IPS DF 4.7 (cell line): Measurements from ENCODE around the gene TIMM8B.
"Not testable (repeated sequence)": the region's sequence is repeated elsewhere in the genome, so short reads cannot be mapped to it uniquely, and the experiment has no call there.

Experiments used
- DNase-seq: peaks from one replicate; pipeline ENCODE4 v3.0.0-alpha.2; 2013; ENCODE audit warnings: low spot score; ENCODE audit errors: extremely low read depth

TIMM8B gene

GRCh38 chr11:112082729-112083128 lies 3.8 kb downstream of the TIMM8B start:
- no peak for DNase-seq

- DNase-seq: peak; percentile 69
These were observed 12.4 kb downstream of the TIMM8B start, which contains the start of the genes NKAPD1 and PIH1D2 for GRCh38 chr11:112073941-112074811. Gene NKAPD1, plus strand, starts transcription at chr11:112074299. Its CDS starts 1,276 bp downstream, at chr11:112075575. Gene PIH1D2, minus strand, starts transcription at chr11:112074017. Its CDS starts 843 bp downstream, at chr11:112073174.

- no peak for DNase-seq
These were observed 23.6 kb downstream of the TIMM8B start for GRCh38 chr11:112062923-112063322.

- no peak for DNase-seq
These were observed 28.5 kb downstream of the TIMM8B start for GRCh38 chr11:112058103-112058502.

- DNase-seq: no peak
These were observed 29.4 kb downstream of the TIMM8B start for GRCh38 chr11:112057170-112057569.

GRCh38 chr11:112051768-112052167 lies 34.8 kb downstream of the TIMM8B start:
- DNase-seq: no peak

- DNase-seq: no peak
These were observed 35.8 kb downstream of the TIMM8B start for GRCh38 chr11:112050721-112051120.

GRCh38 chr11:112049777-112050176 lies 36.8 kb downstream of the TIMM8B start:
- DNase-seq: no peak

- not testable (repeated sequence) for DNase-seq
These were observed 38.3 kb downstream of the TIMM8B start for GRCh38 chr11:112048256-112048655.

GRCh38 chr11:112046647-112047046 lies 39.9 kb downstream of the TIMM8B start:
- not testable (repeated sequence) for DNase-seq

GRCh38 chr11:112044961-112045360 lies 41.6 kb downstream of the TIMM8B start:
- no peak for DNase-seq

- DNase-seq: no peak
These were observed 43.6 kb downstream of the TIMM8B start for GRCh38 chr11:112042961-112043304.

GRCh38 chr11:112042161-112042960 lies 44.2 kb downstream of the TIMM8B start:
- DNase-seq: no peak

- DNase-seq: no peak
These were observed 49.0 kb downstream of the TIMM8B start for GRCh38 chr11:112037527-112037926.
